ENCODE results near the gene ADAMTS17.

Gene ADAMTS17

DNA sequence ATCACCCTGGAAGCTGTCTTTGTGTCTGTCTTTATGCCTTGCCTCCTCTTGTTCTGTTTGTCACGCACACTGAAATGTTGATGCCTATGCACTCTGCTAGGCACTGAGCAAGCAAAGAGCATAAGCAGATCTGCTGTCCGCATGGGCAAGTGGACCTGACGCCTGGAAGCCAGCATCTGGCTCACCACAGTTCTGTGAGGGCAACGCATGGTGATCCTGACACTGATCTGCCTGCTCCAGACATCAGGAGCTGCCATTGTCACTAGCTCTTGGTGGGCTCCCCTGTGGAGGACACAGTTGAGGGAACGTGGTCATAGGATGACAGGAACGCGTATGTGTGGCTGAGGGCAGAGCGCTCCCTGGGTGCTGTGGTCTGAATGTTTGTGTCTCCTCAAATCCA is 234.6 kb downstream of the ADAMTS17 start:
- no peak overlapping the region for H3K4me3 ChIP-seq (ENCODE audit: low read length in 2 of 2)
- no peaks in the 10 kb centered on the region for H3K9me3 ChIP-seq (ENCODE audit: control insufficient read depth in 2 of 2, low read length in 2 of 2)
- H3K36me3 ChIP-seq (ENCODE audit: control insufficient read depth in 2 of 2, insufficient read depth in 2 of 2, low read length in 2 of 2), result no peaks in the 10 kb centered on the region
- H3K9ac ChIP-seq (ENCODE audit: low read length in 2 of 2), result no peak overlapping the region
- H3K27me3 ChIP-seq (ENCODE audit: control insufficient read depth in 1 of 2, insufficient read depth in 2 of 2, low read length in 2 of 2), result no peaks in the 10 kb centered on the region
- H3K27ac ChIP-seq (ENCODE audit: low read length), result no peak overlapping the region
- peaks cover 13% of the 10 kb centered on the region for H3K4me1 ChIP-seq (ENCODE audit: control insufficient read depth, insufficient read depth, low read length)

DNA sequence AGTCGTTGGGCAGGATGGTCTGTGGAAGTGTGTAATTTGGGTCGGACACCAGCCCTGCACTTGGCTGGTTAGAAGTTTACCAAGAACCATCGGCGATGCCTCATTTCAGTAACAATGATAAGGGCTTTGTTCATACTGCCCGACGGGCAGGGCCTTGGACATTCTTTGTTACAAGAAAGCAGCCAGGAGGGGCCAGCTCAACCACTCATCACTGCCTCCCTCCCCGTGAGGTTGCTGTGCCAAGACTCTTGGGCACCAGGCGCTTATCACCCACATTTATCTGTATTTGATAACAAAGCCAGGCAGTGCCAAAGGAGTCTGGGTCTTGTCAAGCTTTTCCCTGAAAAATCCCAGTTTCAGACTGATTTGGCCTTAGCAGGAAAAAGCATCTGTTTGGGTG is 235.0 kb downstream of the ADAMTS17 start:
- H3K27ac ChIP-seq (ENCODE audit: low read length), result no peak overlapping the region
- no peak overlapping the region for H3K9ac ChIP-seq (ENCODE audit: low read length in 2 of 2)
- H3K9me3 ChIP-seq (ENCODE audit: control insufficient read depth in 2 of 2, low read length in 2 of 2), result no peaks in the 10 kb centered on the region
- H3K4me3 ChIP-seq (ENCODE audit: low read length in 2 of 2), result no peak overlapping the region
- no peaks in the 10 kb centered on the region for H3K27me3 ChIP-seq (ENCODE audit: control insufficient read depth in 1 of 2, insufficient read depth in 2 of 2, low read length in 2 of 2)
- no peaks in the 10 kb centered on the region for H3K36me3 ChIP-seq (ENCODE audit: control insufficient read depth in 2 of 2, insufficient read depth in 2 of 2, low read length in 2 of 2)
- H3K4me1 ChIP-seq (ENCODE audit: control insufficient read depth, insufficient read depth, low read length), result peaks cover 9% of the 10 kb centered on the region

DNA sequence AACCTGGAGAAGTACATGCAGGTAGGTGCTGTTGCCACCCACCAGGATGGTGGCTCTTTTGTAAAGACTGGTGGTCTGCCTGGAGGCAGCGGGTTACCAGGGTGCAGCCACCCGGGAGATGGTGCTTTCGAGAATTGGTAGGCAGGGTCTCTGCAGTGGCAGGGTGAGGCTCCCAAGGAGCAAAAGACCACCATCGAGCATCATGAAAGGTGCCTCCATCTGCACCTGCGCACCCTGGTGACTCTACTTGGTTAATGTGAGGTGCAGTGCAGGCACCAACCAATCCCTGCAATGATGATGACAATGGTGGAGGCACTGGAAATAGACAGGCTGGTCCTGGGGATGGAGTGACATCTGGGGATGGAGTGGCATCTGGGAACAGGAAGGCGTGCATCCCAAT is 236.7 kb downstream of the ADAMTS17 start:
- H3K9me3 ChIP-seq (ENCODE audit: control insufficient read depth in 2 of 2, low read length in 2 of 2), result no peaks in the 10 kb centered on the region
- no peak overlapping the region for H3K4me3 ChIP-seq (ENCODE audit: low read length in 2 of 2)
- H3K27ac ChIP-seq (ENCODE audit: low read length), result no peak overlapping the region
- H3K36me3 ChIP-seq (ENCODE audit: control insufficient read depth in 2 of 2, insufficient read depth in 2 of 2, low read length in 2 of 2), result no peaks in the 10 kb centered on the region
- no peak overlapping the region for H3K9ac ChIP-seq (ENCODE audit: low read length in 2 of 2)
- H3K4me1 ChIP-seq (ENCODE audit: control insufficient read depth, insufficient read depth, low read length), result no peaks in the 10 kb centered on the region
- H3K27me3 ChIP-seq (ENCODE audit: control insufficient read depth in 1 of 2, insufficient read depth in 2 of 2, low read length in 2 of 2), result no peaks in the 10 kb centered on the region

DNA sequence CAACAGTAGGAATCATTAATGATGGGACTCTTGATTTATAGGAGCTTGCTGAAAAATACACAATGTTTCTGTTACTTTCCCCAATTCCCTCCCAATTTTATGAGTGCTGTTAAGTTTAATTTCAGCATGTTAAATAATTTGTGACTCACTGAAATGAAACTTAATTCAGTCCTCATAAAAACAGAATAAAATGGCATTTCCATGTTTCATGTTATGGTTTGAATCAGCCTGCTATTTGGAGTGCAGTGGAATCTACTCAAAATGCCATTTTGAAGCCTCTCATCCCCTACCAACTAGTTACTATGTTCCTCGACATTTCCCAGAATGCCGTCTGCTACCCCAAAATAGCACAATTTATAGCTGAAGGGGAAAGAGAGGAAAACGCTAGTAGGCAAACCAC is 237.5 kb downstream of the ADAMTS17 start:
- H3K4me1 ChIP-seq (ENCODE audit: control insufficient read depth, insufficient read depth, low read length), result no peaks in the 10 kb centered on the region
- no peaks in the 10 kb centered on the region for H3K9me3 ChIP-seq (ENCODE audit: control insufficient read depth in 2 of 2, low read length in 2 of 2)
- H3K4me3 ChIP-seq (ENCODE audit: low read length in 2 of 2), result no peak overlapping the region
- H3K9ac ChIP-seq (ENCODE audit: low read length in 2 of 2), result no peak overlapping the region
- no peaks in the 10 kb centered on the region for H3K27me3 ChIP-seq (ENCODE audit: control insufficient read depth in 1 of 2, insufficient read depth in 2 of 2, low read length in 2 of 2)
- no peaks in the 10 kb centered on the region for H3K36me3 ChIP-seq (ENCODE audit: control insufficient read depth in 2 of 2, insufficient read depth in 2 of 2, low read length in 2 of 2)
- H3K27ac ChIP-seq (ENCODE audit: low read length), result no peak overlapping the region

DNA sequence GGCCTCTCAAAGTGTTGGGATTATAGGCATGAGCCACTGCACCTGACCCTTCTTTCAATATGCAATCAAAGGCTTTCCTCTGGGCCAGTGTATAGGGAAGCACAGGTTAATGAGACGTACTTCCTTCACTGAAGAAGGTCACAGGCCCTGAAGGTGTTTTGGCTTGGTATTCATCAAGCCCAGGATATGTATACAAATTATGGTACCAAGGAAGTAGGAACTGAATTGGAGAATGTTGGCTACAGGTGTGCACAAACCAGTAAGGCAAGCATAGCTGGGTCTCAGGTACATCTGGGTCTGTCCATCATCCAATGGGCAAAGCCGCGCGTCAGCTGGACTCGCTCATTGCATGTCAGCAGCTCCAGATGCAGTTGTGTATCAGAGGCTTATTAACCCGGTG is 237.9 kb downstream of the ADAMTS17 start:
- Histone ChIP-seq H3K27ac (ENCODE audit: low read length) (no peak overlapping the region), H3K4me1 (ENCODE audit: control insufficient read depth, insufficient read depth, low read length) (no peaks in the 10 kb centered on the region), H3K9me3 (ENCODE audit: control insufficient read depth in 2 of 2, low read length in 2 of 2) (no peaks in the 10 kb centered on the region), H3K4me3 (ENCODE audit: low read length in 2 of 2) (no peak overlapping the region), H3K9ac (ENCODE audit: low read length in 2 of 2) (no peak overlapping the region), H3K36me3 (ENCODE audit: control insufficient read depth in 2 of 2, insufficient read depth in 2 of 2, low read length in 2 of 2) (no peaks in the 10 kb centered on the region), H3K27me3 (ENCODE audit: control insufficient read depth in 1 of 2, insufficient read depth in 2 of 2, low read length in 2 of 2) (no peaks in the 10 kb centered on the region)

DNA sequence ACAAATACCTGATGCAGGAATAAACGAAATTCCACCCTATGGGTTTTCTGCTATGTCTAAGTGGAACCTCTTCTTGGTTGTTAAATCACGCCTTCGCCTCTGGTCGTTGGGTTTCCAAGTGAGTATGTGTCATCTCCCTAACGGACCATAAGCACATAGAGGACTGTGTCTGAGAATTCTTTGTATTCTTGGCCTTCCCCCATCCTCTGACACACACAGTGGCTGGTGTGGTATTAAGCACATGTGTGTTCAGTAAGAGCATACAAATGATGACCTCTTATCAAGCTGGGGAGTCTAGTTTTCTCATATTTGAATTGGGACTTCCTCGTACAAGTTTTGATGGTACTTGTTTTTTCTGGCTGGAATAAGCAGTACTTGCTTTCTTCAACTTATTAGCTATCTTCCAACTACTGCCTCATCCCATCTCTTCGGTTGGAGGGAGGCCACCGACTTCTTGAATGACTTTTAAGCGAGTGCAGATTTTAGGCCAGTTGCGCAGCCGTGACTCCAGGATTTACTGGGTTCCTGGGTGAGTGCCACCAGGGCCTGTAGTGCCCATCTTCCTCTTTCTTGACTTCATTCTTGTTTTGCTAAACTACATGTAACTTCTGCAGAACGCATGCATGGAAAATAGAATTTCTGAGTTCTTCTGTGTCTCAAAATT is 240.2 kb downstream of the ADAMTS17 start:
- no peaks in the 10 kb centered on the region for H3K36me3 ChIP-seq (ENCODE audit: control insufficient read depth in 2 of 2, insufficient read depth in 2 of 2, low read length in 2 of 2)
- H3K9me3 ChIP-seq (ENCODE audit: control insufficient read depth in 2 of 2, low read length in 2 of 2), result no peaks in the 10 kb centered on the region
- no peaks in the 10 kb centered on the region for H3K4me1 ChIP-seq (ENCODE audit: control insufficient read depth, insufficient read depth, low read length)
- H3K9ac ChIP-seq (ENCODE audit: low read length in 2 of 2), result no peak overlapping the region
- no peak overlapping the region for H3K27ac ChIP-seq (ENCODE audit: low read length)
- H3K27me3 ChIP-seq (ENCODE audit: control insufficient read depth in 1 of 2, insufficient read depth in 2 of 2, low read length in 2 of 2), result no peaks in the 10 kb centered on the region
- no peak overlapping the region for H3K4me3 ChIP-seq (ENCODE audit: low read length in 2 of 2)

DNA sequence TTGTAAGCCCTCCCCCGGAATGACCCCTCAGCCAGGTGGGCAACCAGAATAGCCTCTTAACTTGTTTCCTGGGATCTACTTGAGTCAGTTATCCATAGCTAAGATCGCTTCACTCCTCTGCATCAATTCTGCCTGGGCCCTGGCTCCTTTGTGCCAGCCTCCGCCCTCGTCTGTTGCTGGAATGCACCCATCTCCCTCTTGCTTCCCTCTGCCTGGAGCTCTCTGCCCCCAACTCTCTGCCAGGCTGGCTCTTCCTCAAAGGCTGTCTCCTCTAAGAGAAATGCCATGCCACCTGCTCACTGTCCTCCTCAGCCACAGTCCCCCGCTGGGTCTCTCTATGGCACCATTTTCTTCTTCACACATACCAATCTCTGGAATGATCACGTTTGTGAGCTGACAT is 240.8 kb downstream of the ADAMTS17 start:
- H3K9ac ChIP-seq (ENCODE audit: low read length in 2 of 2), result no peak overlapping the region
- no peak overlapping the region for H3K27ac ChIP-seq (ENCODE audit: low read length)
- no peak overlapping the region for H3K4me3 ChIP-seq (ENCODE audit: low read length in 2 of 2)

DNA sequence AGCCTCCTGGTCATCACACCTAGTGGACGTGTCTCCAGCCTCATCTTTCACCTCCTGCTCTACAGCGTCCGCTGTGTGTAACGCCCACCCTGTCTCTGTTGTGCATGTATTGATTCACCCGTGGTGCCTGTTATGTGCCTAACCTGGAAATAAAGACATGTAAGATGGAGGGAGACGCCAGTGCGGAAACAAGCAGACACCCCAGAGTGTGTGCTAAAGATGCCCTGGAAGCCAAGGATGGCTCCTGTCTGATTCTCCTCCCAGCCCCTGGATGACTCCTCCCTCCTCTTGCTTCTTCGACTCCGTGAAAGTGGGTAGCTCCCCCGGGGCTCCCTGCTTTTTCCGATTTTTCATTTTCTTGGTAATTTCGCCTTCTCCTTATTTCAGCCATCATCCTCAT is 241.8 kb downstream of the ADAMTS17 start:
- Histone ChIP-seq H3K9me3 (ENCODE audit: control insufficient read depth in 2 of 2, low read length in 2 of 2) (no peaks in the 10 kb centered on the region), H3K9ac (ENCODE audit: low read length in 2 of 2) (no peak overlapping the region), H3K36me3 (ENCODE audit: control insufficient read depth in 2 of 2, insufficient read depth in 2 of 2, low read length in 2 of 2) (no peaks in the 10 kb centered on the region), H3K27me3 (ENCODE audit: control insufficient read depth in 1 of 2, insufficient read depth in 2 of 2, low read length in 2 of 2) (no peaks in the 10 kb centered on the region), H3K27ac (ENCODE audit: low read length) (no peak overlapping the region), H3K4me1 (ENCODE audit: control insufficient read depth, insufficient read depth, low read length) (no peaks in the 10 kb centered on the region), H3K4me3 (ENCODE audit: low read length in 2 of 2) (no peak overlapping the region)

More for the DNA sequence above, 240.8 kb downstream of the ADAMTS17 start:
- H3K27me3 ChIP-seq (ENCODE audit: control insufficient read depth in 1 of 2, insufficient read depth in 2 of 2, low read length in 2 of 2), result no peaks in the 10 kb centered on the region
- H3K4me1 ChIP-seq (ENCODE audit: control insufficient read depth, insufficient read depth, low read length), result no peaks in the 10 kb centered on the region
- no peaks in the 10 kb centered on the region for H3K9me3 ChIP-seq (ENCODE audit: control insufficient read depth in 2 of 2, low read length in 2 of 2)
- no peaks in the 10 kb centered on the region for H3K36me3 ChIP-seq (ENCODE audit: control insufficient read depth in 2 of 2, insufficient read depth in 2 of 2, low read length in 2 of 2)

DNA sequence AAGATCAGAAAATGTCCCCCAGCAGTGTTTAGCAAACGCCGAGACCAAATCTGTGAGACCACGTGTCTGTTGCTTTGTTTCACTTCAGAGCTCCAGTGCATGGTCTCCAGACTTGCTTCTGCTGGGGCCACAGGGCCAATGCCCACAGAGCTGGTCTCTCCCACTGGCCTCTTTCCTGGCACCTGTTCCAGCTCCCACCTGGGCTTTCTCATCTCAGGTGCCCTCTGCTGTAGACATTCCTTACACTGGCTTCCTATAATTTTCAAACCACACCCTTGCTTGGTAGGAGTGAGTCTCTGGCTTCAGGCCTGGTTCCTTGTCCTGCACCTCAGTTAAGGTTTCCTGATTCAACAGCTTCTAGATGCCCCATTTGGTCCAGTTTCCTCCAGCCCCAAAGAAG is 243.1 kb downstream of the ADAMTS17 start:
- no peak overlapping the region for H3K27ac ChIP-seq (ENCODE audit: low read length)
- H3K9ac ChIP-seq (ENCODE audit: low read length in 2 of 2), result no peak overlapping the region
- H3K9me3 ChIP-seq (ENCODE audit: control insufficient read depth in 2 of 2, low read length in 2 of 2), result no peaks in the 10 kb centered on the region
- H3K4me3 ChIP-seq (ENCODE audit: low read length in 2 of 2), result no peak overlapping the region
- no peaks in the 10 kb centered on the region for H3K36me3 ChIP-seq (ENCODE audit: control insufficient read depth in 2 of 2, insufficient read depth in 2 of 2, low read length in 2 of 2)
- H3K4me1 ChIP-seq (ENCODE audit: control insufficient read depth, insufficient read depth, low read length), result no peaks in the 10 kb centered on the region
- no peaks in the 10 kb centered on the region for H3K27me3 ChIP-seq (ENCODE audit: control insufficient read depth in 1 of 2, insufficient read depth in 2 of 2, low read length in 2 of 2)

DNA sequence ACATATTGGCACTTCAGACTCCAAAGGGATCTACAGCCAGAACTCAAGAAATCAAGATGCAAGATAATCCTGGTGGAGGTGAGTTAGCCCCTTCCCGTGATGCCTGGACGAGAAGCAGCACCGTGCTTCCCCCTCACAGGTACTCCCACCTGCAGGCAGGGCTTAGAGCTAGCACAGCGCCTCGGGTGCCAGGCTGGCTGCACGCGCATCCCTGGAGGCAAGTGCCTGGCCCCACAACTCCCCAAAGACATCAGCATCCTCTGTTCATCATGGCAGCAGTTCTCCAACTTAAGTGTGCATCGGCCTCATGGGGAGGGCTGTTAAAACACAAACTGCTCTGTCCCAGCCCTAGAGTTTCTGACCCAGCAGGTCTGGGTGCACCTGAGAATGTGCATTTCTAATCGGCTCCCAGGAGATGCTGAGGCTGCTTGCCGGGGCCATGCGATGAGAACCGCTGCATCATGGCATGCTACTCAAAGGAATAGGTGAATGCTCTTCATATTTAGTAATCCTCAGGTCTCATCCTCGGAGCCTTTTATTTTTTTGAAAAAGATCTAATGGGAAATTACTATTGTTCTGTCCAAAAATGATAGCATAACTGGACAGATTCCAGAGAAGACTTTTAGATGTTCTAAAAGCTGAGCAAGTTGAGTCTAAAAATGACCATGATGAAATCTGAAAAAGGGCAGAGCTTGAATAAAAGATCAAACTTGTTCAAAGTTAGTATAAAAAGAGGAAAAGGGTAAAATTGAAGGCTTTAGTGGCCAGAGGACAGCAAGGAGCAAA is 244.2 kb downstream of the ADAMTS17 start:
- Histone ChIP-seq H3K27ac (ENCODE audit: low read length) (no peak overlapping the region), H3K27me3 (ENCODE audit: control insufficient read depth in 1 of 2, insufficient read depth in 2 of 2, low read length in 2 of 2) (no peaks in the 10 kb centered on the region)

DNA sequence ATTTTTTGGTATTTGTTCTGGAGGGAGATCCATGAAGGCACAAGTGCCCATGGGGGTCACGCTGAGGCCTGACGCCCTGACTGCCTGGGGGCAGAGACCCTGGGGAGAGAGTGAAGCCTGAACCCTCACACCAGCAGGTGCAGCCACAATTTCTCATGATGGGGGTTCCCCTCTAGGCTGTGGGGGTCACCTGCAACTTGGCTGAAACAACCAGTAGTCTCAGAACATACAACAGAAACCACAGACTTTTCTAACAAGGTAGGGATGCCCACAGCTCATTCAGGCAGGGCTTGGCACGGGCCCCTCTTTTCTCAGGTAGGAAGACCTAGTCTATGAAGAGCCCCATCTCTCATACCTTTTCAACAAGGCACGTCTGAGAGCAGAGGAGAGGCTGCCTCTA is 245.1 kb downstream of the ADAMTS17 start:
- Histone ChIP-seq H3K4me1 (ENCODE audit: control insufficient read depth, insufficient read depth, low read length) (no peaks in the 10 kb centered on the region), H3K9ac (ENCODE audit: low read length in 2 of 2) (no peak overlapping the region), H3K4me3 (ENCODE audit: low read length in 2 of 2) (no peak overlapping the region), H3K9me3 (ENCODE audit: control insufficient read depth in 2 of 2, low read length in 2 of 2) (no peaks in the 10 kb centered on the region), H3K27ac (ENCODE audit: low read length) (no peak overlapping the region), H3K27me3 (ENCODE audit: control insufficient read depth in 1 of 2, insufficient read depth in 2 of 2, low read length in 2 of 2) (no peaks in the 10 kb centered on the region), H3K36me3 (ENCODE audit: control insufficient read depth in 2 of 2, insufficient read depth in 2 of 2, low read length in 2 of 2) (peaks cover 0 to 2% of the 10 kb centered on the region in 2 donors)

More for the DNA sequence above, 244.2 kb downstream of the ADAMTS17 start:
- H3K36me3 ChIP-seq (ENCODE audit: control insufficient read depth in 2 of 2, insufficient read depth in 2 of 2, low read length in 2 of 2), result no peaks in the 10 kb centered on the region
- no peak overlapping the region for H3K9ac ChIP-seq (ENCODE audit: low read length in 2 of 2)
- no peak overlapping the region for H3K4me3 ChIP-seq (ENCODE audit: low read length in 2 of 2)
- H3K9me3 ChIP-seq (ENCODE audit: control insufficient read depth in 2 of 2, low read length in 2 of 2), result no peaks in the 10 kb centered on the region
- no peaks in the 10 kb centered on the region for H3K4me1 ChIP-seq (ENCODE audit: control insufficient read depth, insufficient read depth, low read length)

All from stomach smooth muscle (tissue), 2 donors.